HG03442 (cell line): ENCODE data around the gene AAK1.
"Not testable (repeated sequence)": the region's sequence is repeated elsewhere in the genome, so short reads cannot be mapped to it uniquely, and the experiment has no call there.

Source experiments
- ATAC-seq: cut with Tn5 transposase; IDR thresholded peaks from one replicate; pipeline ENCODE4 v1.9.1; 2021; ENCODE audit warnings: mild to moderate bottlenecking, moderate library complexity; ENCODE audit not compliant: unreplicated experiment

Gene AAK1

DNA sequence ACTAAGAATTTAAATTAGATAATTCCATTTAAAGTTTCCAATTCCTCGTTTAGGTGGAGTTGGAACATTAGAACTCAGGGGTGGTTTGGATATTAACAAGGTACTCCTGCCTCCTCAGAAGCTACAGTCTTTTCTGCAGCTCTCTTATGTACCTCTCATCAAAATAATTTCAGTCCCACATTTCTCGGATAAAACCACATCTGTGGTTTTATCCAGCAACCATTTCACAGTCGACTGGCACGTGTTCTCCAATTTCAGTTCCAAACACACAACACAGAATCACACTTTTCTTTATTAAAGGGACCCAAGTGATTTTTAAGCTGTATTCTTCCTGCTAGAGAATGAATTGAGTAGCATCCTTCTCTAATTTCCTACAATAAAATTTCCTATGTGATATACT is 183.6 kb downstream of the AAK1 start:
- ATAC-seq: no peak

DNA sequence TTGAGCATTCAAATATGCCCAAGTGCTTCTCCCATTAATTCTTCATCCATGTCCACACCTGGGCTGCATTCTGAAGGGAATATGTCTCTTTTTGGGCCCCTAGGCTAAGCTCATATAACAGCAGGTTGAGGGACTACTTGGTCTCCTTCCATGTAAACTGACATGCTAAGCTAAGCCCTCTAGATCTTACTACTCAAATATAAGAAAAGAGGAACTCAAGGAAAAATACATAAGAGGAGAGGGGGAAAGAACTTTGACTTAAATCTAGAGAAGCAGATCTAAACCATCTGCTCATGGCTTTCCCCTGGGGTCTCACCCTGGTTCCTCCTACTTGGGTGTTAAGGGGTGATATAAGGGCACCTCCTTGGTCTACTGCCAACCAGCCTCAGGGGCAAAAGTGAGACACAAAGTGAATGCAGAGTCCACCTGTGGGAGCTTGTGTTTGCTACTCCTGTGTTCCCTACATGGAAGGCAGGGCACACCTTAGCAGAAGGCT is 186.5 kb downstream of the AAK1 start:
- no peak for ATAC-seq

DNA sequence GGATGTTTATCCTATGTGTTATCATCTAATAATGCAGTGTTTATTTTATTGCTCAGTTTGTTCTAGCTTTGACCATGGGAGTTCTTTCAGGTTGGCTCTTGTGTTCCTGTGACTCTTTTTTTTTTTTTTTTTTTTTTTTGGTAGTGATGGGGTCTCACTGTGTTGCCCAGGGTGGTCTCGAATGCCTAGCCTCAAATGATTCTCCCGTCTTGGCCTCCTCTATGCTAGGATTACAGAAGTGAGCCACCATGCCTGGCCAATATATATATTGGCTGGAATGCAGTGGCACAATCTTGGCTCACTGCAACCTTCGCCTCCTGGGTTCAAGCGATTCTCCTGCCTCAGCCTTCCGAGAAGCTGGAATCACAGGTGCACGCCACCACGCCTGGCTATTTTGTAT is 187.4 kb downstream of the AAK1 start:
- no peak for ATAC-seq

DNA sequence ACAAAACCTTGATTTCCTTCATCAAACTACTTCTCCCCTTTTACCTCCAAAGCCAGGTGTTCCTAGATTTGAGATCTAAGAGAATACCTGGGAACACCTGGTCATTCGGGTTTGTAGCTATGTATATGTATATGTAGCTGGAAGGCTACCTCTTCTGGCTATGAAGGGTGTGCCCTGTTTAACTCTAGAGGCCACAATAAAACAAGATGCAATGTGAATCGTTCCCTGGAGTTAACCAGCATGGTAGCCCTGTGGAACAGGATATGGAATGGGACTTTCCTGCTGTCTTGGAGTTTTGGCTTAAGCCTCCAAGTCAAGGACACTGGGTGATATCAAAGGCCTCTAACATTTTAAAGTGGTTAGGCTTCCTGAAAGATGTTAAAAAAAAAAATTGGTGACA is 188.6 kb downstream of the AAK1 start:
- no peak for ATAC-seq

DNA sequence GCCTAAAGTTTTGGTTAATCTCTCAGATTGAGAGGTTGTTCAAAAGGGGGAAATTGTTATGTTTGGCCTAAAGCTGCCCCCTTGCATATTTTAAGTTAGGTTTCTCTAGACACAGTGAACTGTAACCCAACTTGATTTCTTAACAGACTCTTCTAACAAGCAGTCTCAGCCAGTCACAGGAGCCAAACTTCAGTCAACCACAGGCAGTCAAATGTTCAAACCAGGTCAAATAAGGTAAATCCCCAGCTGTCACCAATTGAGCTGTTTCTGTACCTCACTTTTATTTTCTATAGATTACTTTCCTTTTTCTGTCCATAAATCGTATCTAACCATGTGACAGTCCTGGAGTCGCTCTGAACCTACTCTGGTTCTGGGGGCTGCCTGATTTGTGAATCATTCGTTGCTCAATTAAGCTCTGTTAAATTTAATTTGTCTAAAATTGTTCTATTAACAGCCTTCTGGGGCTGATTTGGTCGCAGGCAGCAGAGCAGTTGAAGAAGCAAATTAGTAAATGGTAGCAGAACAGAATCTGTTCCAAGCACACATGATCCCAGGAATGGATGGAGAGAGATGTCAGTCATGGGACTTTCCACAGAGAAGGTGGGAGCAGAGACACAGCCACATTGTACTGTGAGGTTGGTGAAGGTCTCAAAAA is 189.9 kb downstream of the AAK1 start:
- ATAC-seq: peak; percentile 98

DNA sequence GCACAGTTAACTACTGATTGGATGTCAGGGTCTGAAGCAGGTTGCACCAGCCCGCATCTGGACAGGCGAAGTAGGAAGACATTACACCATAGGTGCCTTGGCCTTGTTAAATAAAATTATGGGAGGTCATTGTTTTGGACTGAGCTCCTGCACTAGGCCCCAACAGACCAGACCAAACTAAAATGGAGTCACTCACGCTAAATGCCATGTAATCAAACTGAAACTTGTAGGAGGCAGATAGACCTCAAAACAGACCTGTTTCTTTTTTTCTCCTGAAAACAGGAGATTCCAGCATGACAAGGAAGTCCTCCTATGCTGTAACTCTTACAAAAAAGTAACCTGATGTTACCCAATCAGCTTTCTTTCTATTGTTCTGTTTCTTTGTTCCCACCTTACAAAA is 190.9 kb downstream of the AAK1 start:
- ATAC-seq: no peak

DNA sequence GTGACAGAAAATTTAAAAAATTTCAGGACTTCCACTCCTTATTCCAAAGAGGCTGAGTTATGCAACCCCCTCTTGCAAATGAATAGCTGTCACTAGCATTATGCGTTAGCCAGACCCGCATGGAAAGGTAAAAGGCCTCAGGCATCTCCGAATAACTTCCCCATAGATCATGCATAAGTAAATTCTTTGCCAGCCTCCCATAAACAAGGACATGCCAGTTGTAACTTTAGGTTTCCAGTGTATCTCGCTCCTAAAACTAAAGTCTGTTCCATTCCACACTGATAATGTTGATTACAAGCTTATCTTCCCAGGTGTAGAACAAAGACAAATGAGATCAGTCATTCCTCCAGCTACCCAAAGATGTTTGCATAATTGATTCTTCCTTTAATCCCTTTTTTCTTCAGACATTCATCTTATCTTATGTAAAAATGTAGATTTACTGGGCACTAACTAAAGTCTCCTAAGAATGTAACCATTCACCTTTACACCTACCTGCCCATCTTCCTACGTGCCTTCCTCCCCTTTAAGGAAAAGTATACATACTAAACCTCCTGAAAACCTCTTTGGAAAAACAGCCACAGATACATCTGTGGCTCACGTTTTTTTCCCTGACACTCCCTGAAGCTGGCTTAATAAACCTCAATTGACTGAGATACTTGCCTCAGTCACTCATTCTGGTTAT is 192.7 kb downstream of the AAK1 start:
- no peak for ATAC-seq

DNA sequence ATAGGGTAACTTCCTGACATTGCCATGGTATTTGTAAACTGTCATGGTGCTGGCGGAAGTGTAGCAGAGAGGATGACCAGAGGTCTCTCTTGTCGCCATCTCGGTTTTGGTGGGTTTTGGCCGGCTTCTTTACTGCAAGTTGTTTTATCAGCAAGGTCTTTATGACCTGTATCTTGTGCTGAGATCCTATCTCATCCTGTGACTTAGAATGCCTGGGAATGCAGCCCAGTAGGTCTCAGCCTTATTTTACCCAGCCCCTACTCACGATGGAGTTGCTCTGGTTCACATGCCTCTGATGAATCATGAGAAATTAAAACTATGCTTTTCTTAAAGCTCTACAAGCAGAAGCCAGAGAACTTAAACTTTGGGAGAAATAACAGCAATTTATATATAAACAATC is 193.6 kb downstream of the AAK1 start:
- ATAC-seq: no peak

DNA sequence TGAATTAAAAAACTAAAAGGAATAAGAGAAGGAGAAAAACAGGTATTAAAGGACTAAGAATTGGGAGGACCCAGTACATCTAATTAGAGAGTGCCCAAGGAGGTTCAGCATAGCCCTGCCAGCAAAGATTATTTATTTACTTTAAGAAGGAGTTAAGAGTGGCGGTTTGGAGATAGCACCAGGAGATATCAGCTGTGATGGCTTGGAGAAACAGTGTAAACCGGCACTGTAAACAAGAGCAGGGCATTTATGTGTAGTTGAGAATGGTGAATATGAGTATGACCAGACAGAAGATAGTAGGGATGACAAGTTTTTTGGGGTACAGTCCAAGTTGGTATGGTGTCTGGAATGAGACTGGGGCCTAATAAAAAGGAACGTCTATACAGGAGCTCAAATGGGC is 199.9 kb downstream of the AAK1 start:
- not testable (repeated sequence) for ATAC-seq

DNA sequence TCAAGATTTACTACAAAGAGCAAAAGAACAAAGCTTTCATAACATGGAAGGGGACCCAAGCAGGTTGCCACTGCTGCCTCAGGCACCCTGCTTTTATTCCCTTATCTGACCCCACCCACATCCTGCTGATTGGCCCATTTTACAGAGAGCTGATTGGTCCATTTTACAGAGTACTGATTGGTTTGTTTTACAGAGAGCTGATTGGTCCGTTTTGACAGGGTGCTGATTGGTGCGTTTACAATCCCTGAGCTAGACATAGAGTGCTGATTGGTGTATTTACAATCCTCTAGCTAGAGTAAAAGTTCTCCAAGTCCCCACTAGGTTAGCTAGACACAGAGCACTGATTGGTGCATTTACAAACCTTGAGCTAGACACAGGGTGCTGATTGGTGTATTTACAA is 204.0 kb downstream of the AAK1 start:
- ATAC-seq: not testable (repeated sequence)

DNA sequence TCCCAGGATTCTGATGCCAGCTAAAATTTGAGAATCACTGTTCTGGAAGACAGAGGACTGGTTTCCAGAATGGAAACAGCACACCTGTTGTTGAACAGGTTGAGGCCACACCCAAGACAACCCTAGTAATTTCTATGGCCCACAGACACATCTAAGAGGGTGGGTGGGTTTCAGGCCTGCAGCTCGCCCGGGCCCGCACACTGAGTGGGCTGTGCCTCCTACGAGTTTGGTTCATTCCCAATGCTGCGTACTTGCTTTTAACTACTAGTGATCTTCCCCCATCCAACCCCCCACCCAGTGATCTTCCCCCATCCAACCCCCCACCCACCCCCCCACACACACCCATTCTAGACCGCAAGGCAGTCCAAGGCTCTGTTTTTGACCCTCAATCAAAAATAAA is 205.0 kb downstream of the AAK1 start:
- ATAC-seq: no peak

DNA sequence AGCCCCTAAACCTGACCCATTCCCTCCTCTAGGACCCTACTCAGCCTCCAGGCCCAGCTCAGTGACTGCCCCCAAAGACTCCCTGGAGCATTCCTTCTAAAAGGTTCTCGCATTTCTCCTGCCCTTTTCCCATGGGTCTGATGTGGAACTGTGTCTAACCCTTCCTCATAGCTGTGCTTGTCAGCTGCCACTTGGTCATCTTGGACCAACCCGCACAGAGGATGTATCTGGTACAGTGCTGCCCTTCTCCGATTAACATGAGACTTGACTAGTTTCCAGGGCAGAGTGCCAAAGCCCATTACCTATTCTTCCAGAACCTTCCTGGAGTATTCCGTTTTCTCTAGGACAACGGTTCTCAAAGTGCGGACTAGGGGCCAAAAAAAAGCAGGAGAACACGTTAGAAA is 205.8 kb downstream of the AAK1 start:
- no peak for ATAC-seq

DNA sequence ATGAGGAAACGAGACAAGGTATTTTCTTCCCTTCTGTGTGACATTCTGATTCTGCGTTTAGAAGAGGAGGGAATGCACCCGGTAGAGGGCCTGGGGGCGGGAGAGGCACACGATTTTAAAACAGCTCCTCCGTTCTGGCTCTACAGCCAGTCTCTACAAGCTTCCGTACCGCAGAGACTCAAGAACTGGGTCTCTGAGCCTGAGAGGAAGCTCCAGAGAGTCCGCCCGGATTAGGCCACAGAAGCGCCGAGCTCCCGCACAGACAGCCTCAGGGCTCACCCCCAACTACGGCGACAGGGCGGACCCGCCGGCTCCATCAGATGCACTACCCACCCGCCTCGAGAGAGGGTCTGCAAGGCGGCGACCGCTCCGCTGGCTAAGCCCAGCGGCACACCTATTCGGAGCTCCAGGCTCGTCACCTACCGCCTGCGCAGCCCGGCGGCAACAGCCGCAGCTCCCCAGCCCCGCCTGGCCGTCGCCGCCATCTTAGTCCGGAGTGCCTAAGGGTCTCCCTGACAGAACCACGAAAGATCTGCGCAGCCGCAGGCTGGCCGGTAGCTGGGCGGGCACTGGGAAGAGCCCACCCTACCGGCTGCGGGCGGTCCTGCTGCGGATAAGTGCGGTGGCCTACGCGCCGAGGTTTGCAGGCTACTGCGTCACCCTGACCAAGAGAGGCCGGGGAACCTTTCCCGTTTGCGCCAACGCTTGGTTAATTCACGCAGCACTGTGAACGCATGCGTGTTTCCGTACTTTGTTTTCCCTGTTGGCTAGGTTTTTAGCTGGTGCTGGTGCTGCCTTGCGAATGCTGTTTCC is 206.4 kb downstream of the AAK1 start, which contains the start of gene NFU1:
TSS of gene NFU1 (minus strand) at position 498 of the 813 bp plus-strand sequence. CDS start at position 485, 13 bp downstream.
- peak; percentile 93 for ATAC-seq

DNA sequence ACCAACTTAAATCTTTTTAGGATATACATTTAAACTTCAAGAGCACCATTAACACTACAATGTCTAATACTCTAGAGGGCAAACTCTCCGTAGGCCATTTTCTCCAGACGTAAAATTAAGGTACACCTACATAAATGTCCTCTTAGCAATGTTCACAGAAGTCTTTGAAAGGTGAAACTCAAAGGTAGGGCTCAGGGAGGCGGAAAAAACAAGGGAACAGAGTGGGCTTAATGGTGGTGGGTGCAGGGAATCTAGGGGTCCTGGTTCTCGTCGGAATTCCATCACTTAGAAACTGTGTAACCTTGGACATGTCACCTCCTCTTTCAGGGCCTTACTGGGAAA is 207.0 kb downstream of the AAK1 start:
- no peak for ATAC-seq

DNA sequence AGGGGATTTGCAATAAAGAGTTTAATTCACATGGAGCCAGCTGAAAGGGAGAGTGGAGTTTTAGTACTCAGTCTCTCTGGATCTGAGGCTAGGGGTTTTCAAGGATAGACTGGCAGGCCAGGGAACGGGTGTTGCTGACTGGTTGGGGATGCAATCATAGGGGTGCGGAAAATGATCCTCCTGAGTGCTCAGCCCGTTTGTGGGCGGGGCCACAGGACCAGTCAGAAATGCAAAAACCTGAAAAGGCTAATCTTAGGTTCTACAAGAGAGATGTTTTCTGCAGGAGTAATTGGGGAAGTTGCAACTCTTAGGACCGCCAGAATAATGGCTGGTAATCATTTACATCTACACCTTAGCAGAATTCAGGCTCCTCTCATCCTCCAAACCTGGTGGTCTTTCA is 208.8 kb downstream of the AAK1 start:
- no peak for ATAC-seq

DNA sequence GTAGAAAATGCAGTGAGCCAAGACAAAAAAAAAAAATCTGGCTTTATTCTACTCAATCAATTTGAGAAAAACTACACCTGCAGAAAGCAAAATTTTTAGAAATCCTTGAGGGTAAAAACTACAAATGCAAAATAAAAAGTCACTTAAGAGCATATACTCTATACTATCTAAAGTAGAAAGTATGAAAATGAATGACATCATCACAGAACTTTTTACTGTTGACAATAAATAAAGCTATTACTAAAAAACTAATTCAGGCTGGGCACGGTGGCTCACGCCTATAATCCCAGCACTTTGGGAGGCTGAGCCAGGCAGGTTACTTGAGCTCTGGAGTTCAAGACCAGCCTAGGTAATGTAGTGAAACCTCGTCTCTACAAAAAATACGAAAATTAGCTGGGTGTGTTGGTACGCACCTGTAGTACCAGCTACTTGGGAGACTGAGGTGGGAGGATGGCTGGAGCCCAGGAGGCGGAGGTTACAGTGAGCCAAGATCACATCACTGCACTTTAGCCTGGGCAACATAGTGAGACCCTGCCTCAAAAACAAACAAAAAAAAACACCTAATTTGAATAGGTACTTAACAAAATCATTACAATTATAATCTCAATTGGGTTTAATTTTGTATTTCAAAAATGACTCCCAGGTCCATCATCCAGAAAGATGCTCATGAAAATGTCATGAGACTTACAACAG is 213.9 kb downstream of the AAK1 start:
- no peak for ATAC-seq

DNA sequence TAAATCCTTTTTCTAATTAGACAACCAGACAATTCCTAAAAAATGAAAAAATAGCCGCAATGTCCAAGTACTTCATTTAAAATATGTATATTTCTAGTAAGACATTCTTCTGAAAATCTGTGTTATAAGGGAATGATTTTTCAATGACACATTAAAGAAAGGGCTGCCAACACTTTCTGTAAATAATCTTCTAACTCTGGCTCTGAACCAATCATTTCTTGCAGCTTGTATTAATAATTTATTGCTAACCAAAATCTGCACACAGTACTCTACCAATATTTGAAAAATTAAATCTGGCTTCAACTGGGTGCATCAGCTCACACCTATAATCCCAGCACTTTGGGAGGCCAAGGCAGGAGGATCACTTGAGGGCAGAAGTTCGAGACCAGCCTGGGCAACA is 214.6 kb downstream of the AAK1 start:
- ATAC-seq: no peak

DNA sequence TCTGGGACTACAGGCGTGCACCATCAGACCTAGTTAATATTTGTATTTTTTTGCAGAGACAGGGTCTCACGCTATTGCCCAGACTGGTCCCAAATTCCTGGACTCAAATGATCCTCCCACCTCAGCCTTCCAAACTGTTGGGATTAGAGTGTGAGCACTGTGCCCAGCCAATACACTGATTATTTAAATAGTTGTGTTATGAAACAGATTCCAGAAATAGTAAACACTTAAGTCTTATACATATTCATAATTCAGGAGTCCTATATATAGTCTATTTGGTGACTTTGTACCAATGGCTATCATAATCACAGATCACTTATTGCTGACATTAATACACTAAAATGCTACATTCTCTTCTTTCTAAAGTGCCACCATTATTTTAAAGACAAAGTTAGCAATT is 219.1 kb downstream of the AAK1 start:
- ATAC-seq: no peak

DNA sequence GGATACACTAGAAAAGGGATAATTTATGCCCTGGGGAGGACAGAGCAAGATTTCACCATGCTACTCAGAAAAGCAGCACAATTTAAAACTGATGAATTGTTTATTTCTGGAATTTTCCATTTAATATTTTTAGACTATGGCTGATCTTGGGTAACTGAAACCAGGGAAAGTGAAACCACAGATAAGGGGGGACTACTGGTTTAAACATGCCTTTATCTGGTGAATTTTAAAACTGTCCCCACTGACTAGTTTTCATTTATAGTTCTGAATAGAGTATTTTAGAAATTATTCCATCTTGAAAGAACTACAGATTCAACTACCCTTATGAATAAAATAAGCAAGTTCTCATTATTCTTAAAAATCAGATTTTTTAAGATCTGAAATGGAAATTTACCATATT is 221.3 kb downstream of the AAK1 start:
- no peak for ATAC-seq

DNA sequence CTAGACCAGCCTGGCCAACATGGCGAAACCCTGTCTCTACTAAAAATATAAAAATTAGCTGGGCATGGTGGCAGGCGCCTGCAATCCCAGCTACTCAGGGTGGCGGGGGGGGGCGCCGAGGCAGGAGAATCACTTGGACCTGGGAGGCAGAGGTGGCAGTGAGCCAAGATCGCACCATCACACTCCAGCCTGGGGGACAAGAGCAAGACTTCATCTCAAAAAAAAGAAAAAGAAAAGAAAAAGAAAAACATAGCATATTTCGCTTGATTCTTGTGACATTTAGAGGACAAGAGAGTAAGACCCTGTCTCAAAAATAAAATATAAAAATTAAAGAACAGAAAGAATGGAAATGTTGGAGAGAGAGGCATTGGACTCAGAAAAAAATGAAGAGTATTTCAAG is 224.4 kb downstream of the AAK1 start:
- not testable (repeated sequence) for ATAC-seq

DNA sequence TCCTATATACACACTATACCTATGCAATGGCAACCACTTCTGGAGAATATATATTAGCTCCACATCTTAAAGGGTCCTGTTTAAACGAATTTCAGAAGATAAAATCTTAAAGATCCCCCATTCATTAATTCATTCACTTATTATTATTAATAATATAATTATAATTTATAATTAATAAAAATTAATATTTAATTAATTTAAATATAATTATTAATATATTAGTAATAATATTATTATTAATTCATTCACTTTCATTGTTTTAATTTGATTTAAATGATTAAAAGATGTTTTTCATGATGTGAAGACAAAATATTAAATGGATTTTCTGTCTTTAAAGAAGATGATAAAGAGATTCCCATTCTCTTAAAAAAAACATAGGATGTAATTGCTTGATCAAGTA is 227.4 kb downstream of the AAK1 start:
- no peak for ATAC-seq
